GM13976 (cell line): ENCODE results near the gene TEC.
A peak's percentile ranks its signal among the peaks of the same experiment; 100 is the strongest.

Experiments
- DNase-seq: peaks from one replicate; pipeline ENCODE4 v3.0.0; 2012; ENCODE audit warnings: low spot score
- CTCF ChIP-seq: IDR thresholded peaks from 2 replicates; pipeline ENCODE4 v1.5.1; 2012; ENCODE audit warnings: borderline replicate concordance, mild to moderate bottlenecking; ENCODE audit not compliant: insufficient read depth; ENCODE audit errors: extremely low read depth, missing control alignments, control extremely low read depth
- in situ Hi-C: fragments of 300-500 bp; cut with MboI; formaldehyde crosslinking; loops from one replicate; pipeline ENCODE4 v1.12.0; 2022; ENCODE audit warnings: low sequenced_read_pairs, mixed read lengths, inconsistent platforms; ENCODE audit not compliant: unreplicated experiment

The TEC gene

DNA sequence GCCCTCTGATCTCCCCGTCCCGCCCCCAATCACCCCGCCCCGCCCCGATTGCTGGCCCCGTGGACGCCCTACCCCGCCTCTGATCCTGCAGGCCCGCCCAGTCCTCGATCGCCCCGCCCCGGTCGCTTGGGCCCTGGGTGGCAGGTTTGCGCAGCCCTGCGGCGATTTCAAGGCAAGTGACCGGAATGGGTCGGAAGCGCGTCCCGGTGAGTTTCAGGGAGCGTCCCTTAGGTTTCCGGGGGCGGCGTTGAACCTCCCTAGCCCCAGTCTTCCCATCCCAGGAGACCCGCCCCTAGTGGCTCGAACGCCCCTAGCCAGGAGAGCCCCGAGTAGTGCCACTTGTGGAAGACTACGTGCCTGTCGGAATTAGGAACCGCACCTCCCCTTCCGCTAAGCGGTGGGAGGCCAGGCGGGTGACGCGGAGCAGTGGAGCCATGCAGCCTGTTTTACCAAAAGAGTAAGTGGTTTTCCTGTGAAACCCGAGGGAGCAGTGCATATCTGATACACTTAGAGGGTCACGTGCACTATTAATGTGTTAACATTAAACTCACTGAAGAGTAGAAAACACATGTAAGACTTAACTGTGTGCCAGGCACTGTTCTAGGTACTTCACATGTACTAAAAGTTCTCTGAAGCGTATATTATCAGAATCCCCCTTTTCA, 354 bp upstream of the TEC start:
- TF ChIP-seq CTCF: peak; percentile 31
- peak; percentile 99 for DNase-seq
- in situ Hi-C loops: no loop called here

DNA sequence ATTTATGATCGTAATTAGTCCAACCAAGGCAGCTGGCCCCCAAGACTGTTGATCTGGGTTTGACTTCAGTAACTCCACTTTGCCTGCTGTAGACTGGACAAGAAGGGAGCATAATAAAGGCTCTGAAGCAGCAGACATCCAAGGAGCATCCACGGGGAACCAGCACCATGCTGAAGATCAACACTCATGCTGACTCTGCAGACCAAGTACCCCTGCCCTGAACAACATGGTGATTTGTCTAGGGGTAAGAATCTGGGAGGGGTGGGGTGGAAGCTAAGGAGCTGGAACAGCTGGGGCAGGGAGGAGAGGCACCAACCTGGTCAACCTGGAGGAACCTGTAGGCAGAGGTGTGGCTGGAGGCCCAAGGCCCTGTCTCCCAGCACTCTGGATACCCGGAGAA, 2.1 kb downstream of the TEC start:
- in situ Hi-C loops: no loop called here
- TF ChIP-seq CTCF: no peak
- no peak for DNase-seq

- in situ Hi-C loops: no loop called here
- no peak for DNase-seq
- TF ChIP-seq CTCF: no peak
Observed at GRCh38 chr4:48266781-48267180, 2.9 kb downstream of the TEC start.

DNA sequence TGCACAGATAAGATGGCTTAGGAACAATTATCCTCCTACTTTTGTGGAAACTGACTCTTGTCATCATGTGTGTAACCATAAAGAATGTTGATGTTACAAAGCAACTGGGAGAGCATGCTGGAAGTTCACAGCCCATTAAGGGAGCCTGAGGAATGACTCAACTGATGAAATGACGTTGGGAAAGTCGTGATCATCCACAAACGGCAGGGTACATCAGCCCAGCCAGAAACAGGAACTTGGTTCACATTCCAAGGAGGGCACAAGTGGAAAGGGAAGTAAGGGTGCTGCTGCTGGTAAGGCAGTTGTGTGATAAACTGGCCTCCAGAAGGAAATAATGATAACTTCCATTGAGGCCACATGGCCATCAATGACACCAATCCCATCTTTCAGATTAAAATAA, 6.7 kb downstream of the TEC start:
- in situ Hi-C loops: no loop called here

DNA sequence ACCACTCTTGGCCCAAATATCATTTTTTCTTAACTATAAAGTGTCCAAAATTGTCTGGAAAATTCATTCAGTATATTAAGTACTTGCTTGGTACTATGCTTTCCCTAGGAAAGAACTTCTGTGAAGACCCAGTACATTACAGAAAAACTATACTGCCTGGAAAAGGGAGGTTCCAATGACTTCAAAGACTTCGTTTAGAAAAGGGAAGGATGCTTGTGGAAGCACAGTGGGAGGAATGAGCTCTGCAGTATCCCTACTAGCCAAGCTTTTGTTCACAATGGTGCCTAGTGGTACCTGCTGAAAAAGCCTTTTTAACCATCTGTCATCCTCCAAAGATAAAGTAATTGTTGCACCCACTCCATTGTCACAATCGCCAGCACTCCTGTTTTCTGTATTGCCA, 7.2 kb downstream of the TEC start:
- DNase-seq: no peak
- in situ Hi-C loops: no loop called here
- TF ChIP-seq CTCF: no peak

More for the DNA sequence above, 6.7 kb downstream of the TEC start:
- no peak for DNase-seq
- TF ChIP-seq CTCF: no peak

DNA sequence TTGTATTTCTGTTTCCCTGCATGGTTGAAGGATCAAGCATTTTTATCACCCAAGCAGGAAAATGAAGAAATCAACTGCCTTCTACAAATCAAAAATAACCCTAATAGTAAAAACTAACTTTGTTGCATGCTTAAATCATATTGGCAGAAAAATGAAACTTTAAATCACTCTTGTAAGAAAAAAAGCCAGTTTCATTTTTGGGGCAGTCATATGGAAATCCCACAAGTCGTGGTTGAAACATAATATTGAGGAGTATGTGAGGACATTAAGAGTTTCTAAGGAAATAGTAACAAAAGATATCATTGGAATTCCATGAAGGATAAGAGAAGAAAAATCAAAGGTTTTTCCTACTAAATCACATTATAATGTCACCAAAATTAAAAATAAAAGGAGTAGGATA, 8.4 kb downstream of the TEC start:
- no peak for DNase-seq
- in situ Hi-C loops: no loop called here
- no peak for TF ChIP-seq CTCF

GRCh38 chr4:48259748-48260147, 9.9 kb downstream of the TEC start:
- TF ChIP-seq CTCF: no peak
- in situ Hi-C loops: no loop called here
- DNase-seq: no peak
